Small intestine (tissue), 7 donors: ENCODE results near the gene TRIM32. TPM values are rescaled to one million over a fixed set of nuclear protein-coding genes. Genes with fewer than 3 reads are reported as not detected.

ENCODE experiments used
- DNase-seq, 2 donors: peaks; one replicate each; pipeline versions ENCODE4 v3.0.0 to v3.0.0-alpha.2; 2013
- FAIRE-seq: peaks from 2 replicates; lab custom pipeline; 2012; peaks lifted over from hg19 to GRCh38; lab: Jason Lieb, UNC
- H3K27ac ChIP-seq, 3 donors: one replicate each; pipeline ENCODE4 v1.5.1; 2013; ENCODE audit warnings: low read length in 2 of 3, mild to moderate bottlenecking in 2 of 3, control low read depth in 1 of 3, inconsistent platforms in 1 of 3, low read depth in 1 of 3, moderate library complexity in 1 of 3
- H3K27me3 ChIP-seq, 3 donors: one replicate each; pipeline ENCODE4 v1.6.1; 2013; ENCODE audit warnings: low read length in 3 of 3, inconsistent platforms in 1 of 3; ENCODE audit not compliant: control insufficient read depth in 3 of 3, insufficient read depth in 3 of 3
- H3K36me3 ChIP-seq, 3 donors: one replicate each; pipeline ENCODE4 v1.6.1; 2013; ENCODE audit warnings: low read length in 3 of 3, inconsistent platforms in 1 of 3, low read depth in 1 of 3, mild to moderate bottlenecking in 1 of 3, moderate library complexity in 1 of 3; ENCODE audit not compliant: control insufficient read depth in 3 of 3, insufficient read depth in 2 of 3
- H3K4me1 ChIP-seq, 3 donors: one replicate each; pipeline ENCODE4 v1.6.1; 2013; ENCODE audit warnings: low read length in 2 of 3, inconsistent platforms in 1 of 3, low read depth in 1 of 3, mild to moderate bottlenecking in 1 of 3, moderate library complexity in 1 of 3; ENCODE audit not compliant: control insufficient read depth in 3 of 3, insufficient read depth in 2 of 3
- H3K4me3 ChIP-seq, 3 donors: one replicate each; pipeline ENCODE4 v1.5.1; 2013; ENCODE audit warnings: low read length in 3 of 3, control low read depth in 1 of 3, inconsistent platforms in 1 of 3, low read depth in 1 of 3, mild to moderate bottlenecking in 1 of 3, moderate library complexity in 1 of 3
- H3K9me3 ChIP-seq, 2 donors: one replicate each; pipeline ENCODE4 v1.6.1; 2013; ENCODE audit warnings: low read depth in 1 of 2, low read length in 1 of 2; ENCODE audit not compliant: control insufficient read depth in 2 of 2, insufficient read depth in 1 of 2
- WGBS, 3 donors: extraction: QIAGEN DNeasy Blood & Tissue Kit; methylation state at CpG; one replicate each; pipeline ENCODE4 v1.1.7; 2013; 5-methylcytosine and 5-hydroxymethylcytosine counted together
- polyA plus RNA-seq, 4 donors: library from polyadenylated mRNA; stranded (reverse) in 3 of 4; unstranded in 1 of 4; fragments of 200-250 nt in 3 of 4; fragments of 120-200 nt in 1 of 4; gene quantifications; one replicate each; pipeline versions ENCODE4 v1.2.1 to v1.2.3, GENCODE V29; 2013
- donor health status: healthy with polysubstance abuse.
- donor health status: control.
- donor health status: control.
- donor health status: Bipolar disorder and iron deficiency.
- donor health status: healthy.

Gene TRIM32
- polyA plus RNA-seq, 4 donors, result 3.8 to 44.8 (median 7.0) TPM

GRCh38 chr9:116737152-116737546, 50.0 kb downstream of the TRIM32 start:
- 3 to 12% (median 8%) methylated on average over 16 of the region's 16 CpGs for WGBS, 3 donors
- no peaks in the 10 kb centered on the region for H3K36me3 ChIP-seq
- H3K4me3 ChIP-seq, result no peak overlapping the region
- DNase-seq (peak; percentile 79 to 85), FAIRE-seq (no peak)
- H3K4me1 ChIP-seq, result no peaks in the 10 kb centered on the region
- H3K9me3 ChIP-seq, result no peaks in the 10 kb centered on the region
- H3K27ac ChIP-seq, result no peak overlapping the region
- H3K27me3 ChIP-seq, result peaks cover 0 to 5% (median 0%) of the 10 kb centered on the region in 3 donors

GRCh38 chr9:116741086-116741740, 54.1 kb downstream of the TRIM32 start:
- no peaks in the 10 kb centered on the region for H3K9me3 ChIP-seq
- H3K27ac ChIP-seq, result no peak overlapping the region
- WGBS, 3 donors, result 69 to 76% (median 72%) methylated on average over 3 of the region's 3 CpGs
- H3K27me3 ChIP-seq, result peaks cover 0 to 3% (median 0%) of the 10 kb centered on the region in 3 donors
- H3K4me1 ChIP-seq, result no peaks in the 10 kb centered on the region
- DNase-seq (no peak), FAIRE-seq (no peak)
- H3K36me3 ChIP-seq, result no peaks in the 10 kb centered on the region
- no peak overlapping the region for H3K4me3 ChIP-seq

GRCh38 chr9:116741742-116742141, 54.6 kb downstream of the TRIM32 start:
- H3K9me3 ChIP-seq, result no peaks in the 10 kb centered on the region
- 12 to 55% (median 28%) methylated on average over 2 of the region's 2 CpGs for WGBS, 3 donors
- H3K27ac ChIP-seq, result no peak overlapping the region
- H3K27me3 ChIP-seq, result no peaks in the 10 kb centered on the region
- no peaks in the 10 kb centered on the region for H3K4me1 ChIP-seq
- FAIRE-seq, result no peak
- no peaks in the 10 kb centered on the region for H3K36me3 ChIP-seq
- DNase-seq, result no peak
- no peak overlapping the region for H3K4me3 ChIP-seq

GRCh38 chr9:116749176-116749575, 62.1 kb downstream of the TRIM32 start:
- no peaks in the 10 kb centered on the region for H3K9me3 ChIP-seq
- no peak overlapping the region for H3K27ac ChIP-seq
- FAIRE-seq (no peak), DNase-seq (no peak)
- 93 to 99% (median 97%) methylated on average over 3 of the region's 3 CpGs for WGBS, 3 donors
- H3K4me1 ChIP-seq, result no peaks in the 10 kb centered on the region
- H3K4me3 ChIP-seq, result no peak overlapping the region
- no peaks in the 10 kb centered on the region for H3K27me3 ChIP-seq
- no peaks in the 10 kb centered on the region for H3K36me3 ChIP-seq

GRCh38 chr9:116749772-116750171, 62.7 kb downstream of the TRIM32 start:
- Histone ChIP-seq H3K27me3 (no peaks in the 10 kb centered on the region), H3K9me3 (no peaks in the 10 kb centered on the region), H3K4me3 (no peak overlapping the region), H3K27ac (no peak overlapping the region), H3K36me3 (no peaks in the 10 kb centered on the region), H3K4me1 (no peaks in the 10 kb centered on the region)
- FAIRE-seq (no peak), DNase-seq (no peak)
- 68 to 81% (median 68%) methylated on average over 2 of the region's 2 CpGs for WGBS, 3 donors

GRCh38 chr9:116750510-116750909, 63.4 kb downstream of the TRIM32 start:
- 59 to 92% (median 79%) methylated on average over 2 of the region's 2 CpGs for WGBS, 3 donors
- FAIRE-seq (no peak), DNase-seq (no peak)
- no peak overlapping the region for H3K27ac ChIP-seq
- H3K4me1 ChIP-seq, result no peaks in the 10 kb centered on the region
- H3K36me3 ChIP-seq, result no peaks in the 10 kb centered on the region
- no peaks in the 10 kb centered on the region for H3K27me3 ChIP-seq
- no peaks in the 10 kb centered on the region for H3K9me3 ChIP-seq
- H3K4me3 ChIP-seq, result no peak overlapping the region
